ENCODE data around the gene ABCC12.
A peak's percentile ranks its signal among the peaks of the same experiment; 100 is the strongest.
"Not testable (repeated sequence)": the region's sequence is repeated elsewhere in the genome, so short reads cannot be mapped to it uniquely, and the experiment has no call there.

ABCC12 gene

DNA sequence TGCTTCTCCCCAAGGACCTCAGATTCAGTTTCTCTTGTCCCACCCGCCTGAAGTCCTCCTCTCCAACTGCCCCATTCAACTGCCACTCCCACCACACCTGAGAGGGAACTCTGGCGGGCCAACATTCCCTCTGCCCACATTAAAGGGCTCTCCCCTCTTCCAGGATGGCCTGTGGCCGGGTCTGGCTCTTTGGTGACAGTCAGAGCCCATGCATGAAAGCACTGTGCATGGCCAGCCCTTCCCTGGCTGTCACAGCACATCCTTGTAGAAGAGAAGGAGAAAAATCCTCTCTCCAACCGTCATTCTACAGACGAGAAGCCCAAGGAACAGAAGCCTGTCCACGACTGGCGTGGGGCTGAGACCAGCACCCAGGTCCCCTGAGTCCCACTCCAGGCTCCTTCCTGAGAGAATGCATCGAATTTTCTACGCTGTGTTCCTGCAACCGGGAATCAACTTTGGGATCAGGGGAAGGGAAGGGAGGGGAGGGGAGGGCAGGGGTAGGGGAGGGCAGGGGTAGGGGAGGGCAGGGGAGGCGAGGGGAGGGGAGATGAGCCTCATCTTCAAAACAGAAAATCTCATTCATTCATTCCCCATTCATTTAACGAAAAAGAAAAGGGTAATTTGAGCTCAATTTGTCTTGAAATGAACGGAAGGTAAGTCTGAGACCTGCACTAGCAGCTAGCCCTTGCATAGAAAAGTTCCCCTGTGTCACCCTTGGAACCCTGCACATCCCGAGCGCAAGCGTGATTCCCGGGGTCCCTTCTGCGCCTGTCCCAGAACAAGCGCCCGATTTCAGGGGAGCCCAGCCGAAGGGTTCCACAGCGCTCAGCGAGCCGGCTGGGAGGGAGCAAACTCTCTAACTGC lies at the start of gene ABCC12:
Gene ABCC12, minus strand, starts transcription at position 68 of the 864 bp plus-strand sequence. CDS start 9,569 bp downstream, outside the sequence.
- no peak for DNase-seq

DNA sequence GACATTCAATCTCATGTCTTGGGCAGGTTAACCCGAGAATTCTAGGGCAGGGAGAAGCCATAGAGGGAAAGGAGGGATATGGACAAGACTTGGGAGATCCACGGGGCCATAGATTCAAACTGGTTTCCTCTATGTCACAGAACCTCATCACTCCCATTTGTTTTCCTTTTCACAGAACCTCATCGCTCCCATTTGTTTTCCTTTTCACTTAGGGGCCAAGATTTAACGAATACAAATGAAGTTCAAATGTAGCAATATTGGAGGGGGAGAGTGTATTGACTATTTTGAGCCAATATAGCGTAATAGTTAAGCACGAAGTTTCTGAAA lies 49.0 kb upstream of the ABCC12 start:
- DNase-seq: no peak

DNA sequence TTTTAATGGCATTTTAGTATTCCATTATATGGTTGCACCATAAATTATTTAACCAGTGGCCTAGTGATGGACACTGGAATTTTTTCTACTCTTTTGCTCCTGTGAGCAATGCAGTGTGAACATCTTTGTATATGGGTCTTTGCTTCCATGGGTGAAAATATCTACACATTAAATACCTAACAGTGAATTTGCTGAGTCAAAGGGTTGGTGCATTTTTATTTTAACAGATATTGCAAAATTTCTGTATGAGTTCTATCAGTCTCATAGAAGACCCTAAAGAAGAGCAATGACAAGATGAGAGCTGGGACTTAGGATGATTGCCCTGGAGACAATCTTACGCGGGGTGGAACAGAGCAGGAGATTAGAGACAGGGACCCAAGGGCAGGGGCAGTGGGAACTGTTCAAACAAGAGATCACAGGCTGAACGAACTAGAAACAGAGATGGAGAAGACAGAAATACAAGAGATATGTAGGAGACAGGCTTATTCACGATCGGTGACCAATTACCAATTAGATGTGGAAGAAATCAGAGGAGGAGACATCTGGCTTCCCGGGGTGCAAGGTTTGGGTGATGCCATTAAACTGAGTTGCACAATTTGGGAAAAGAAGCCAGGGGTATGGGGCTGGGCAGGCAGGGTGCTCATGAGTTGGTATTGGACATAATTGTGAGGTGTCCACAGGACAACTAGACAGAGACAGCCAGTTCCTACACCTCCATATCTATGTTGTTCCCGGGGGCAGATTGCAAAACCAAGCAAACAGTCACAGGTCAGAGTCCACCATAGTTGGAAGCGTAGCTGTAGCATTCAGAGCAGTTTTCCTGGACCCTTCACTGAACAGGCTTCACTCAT lies 48.4 kb upstream of the ABCC12 start:
- no peak for DNase-seq

DNA sequence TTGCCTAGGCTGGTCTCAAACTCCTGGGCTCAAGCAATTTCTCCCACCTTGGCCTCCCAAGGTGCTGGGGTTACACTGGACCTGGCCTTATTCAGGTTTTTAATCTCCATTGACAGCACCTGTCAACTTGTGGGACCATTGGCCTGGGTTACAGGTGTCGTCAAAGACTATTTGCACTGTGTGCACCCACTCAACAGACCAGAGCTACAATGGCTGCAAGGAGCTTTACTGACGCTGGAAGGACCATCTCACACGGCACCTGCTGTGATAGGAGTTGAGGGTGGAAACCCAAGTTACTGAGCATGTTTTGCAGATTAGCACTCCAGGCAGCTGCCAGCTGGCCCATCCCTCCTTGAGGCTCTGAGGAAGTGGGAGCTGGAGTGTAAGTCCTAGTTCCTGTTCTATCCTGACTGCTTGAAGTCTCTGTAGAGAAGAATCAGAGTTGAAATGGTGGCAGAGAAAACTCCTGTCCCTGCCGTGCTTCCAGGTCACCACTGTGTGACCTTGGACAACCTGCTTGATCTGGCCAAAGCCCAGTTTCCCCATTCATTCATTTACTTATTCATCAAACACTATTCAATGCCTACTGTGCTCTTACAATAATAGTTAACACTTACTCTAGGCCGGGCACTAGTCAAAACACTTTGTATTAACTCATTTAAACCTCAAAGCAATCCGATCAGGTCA lies 45.9 kb upstream of the ABCC12 start:
- DNase-seq: no peak

DNA sequence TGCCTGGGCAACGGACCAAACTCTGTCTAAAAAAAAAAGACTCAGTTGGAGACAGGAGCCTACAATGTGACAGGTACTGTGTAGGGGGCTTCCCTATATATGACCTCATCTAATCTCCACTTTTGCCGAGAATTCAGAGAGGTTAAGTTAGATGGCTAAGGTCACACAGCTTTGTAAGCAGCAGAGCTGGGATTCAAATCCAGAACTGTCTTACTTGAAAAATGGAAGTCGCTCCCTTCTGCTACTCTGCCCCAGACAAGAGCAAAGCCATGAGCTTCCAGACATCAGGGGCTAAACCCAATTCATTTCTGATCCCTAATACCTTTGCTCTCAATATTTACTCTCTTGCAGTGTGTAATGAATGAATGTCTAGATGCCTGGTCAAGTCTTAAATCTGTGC lies 41.5 kb upstream of the ABCC12 start:
- DNase-seq: no peak

DNA sequence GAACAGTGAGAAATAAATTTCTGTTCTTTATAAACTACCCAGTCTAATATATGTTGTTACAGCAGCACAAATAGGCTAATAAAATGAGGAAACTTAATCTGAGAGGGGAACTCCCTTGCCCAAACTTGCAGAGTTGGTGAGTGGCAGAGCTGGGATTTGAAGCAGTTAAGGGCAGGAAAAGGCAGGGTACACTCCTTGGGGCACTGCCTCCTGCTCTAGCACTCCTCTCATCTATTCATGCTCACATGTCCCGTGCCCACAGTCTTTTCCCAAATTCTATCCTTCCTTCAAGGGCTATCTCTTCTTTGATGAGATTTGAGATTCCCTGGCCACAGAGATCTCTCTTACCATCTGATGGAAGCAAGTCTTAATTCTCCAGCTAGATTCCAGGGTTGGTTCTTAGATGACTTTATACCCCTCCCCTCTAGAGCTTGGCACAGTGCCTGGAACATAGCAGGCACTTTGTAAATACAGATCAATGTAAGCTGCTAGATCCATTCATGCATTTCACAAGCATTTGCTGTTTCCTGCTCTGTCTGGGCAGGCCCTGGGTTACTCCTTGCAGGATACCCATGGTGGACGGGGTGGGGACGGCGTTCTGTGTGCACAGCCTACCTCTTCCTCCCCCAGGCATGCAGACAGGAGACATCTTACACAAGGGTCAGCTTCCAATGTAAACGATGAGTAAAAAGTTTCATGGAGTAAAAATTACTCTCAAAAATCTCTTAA lies 39.2 kb upstream of the ABCC12 start:
- no peak for DNase-seq

DNA sequence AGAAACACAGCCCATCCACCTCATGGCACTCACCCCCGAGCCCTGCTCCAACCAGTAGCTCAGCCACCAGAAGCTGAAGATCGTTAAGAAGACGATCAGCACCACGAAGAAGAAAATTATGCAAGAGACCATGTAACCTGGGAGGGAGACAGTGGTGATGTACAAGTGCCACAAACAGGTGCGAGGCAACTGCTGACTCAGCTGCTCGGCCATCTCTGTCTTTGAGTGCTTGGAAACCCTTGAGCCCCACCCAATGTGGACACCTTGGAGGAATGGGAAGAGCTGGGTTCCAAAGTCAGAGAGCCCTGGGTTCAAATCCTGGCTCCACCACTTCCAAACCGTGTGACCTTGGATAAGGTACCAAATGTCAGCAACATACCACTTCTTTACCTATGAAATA lies 38.1 kb upstream of the ABCC12 start:
- no peak for DNase-seq

DNA sequence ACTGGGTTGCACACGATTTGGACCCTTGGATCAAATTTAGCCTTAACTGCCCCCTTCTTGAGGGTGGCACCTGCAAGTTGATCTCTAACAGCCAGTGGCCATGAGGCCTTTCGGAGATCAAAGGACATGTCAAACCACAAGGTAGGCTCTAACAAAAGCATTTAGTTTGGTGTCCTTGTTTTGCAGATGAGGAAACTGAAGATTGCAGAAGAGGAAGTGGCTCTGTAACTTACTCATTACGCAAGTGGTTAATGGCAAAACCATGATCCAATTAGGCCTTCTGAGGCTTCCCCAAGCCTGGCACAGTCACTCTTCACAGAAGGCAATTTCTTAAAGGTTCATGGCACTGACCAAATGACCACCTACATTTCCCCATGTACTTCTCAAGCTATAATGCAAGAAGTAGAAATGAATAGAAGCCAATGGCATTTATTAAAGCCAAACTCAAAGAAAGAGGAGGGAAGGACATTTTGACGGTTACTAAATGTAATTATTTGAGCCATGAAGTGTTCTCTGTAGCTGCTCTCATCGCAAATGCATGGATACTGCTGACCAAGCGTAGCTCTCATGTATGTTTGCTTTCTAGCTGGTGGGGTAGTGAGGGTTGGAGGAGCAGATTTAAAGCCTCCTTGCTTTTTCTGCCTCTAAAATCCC lies 32.8 kb upstream of the ABCC12 start:
- DNase-seq: peak; percentile 6

DNA sequence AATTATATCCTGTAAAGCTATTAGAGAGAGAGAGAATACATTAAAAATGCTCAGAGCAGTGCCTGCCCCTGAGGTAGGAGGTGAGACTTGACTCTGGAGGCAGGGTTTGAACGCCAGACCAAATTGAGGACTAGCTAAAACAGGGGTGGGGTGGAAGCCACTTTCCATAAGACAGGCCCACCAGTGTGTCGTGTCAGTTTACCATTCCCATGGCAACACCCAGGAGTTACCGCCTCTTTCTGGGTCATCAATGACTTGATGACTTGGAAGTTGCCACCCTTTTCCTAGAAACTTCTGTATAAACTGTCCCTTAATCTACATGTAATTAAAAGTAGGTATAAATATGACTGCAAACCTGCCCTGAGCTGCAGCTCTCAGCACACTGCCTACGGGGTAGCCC lies 32.0 kb upstream of the ABCC12 start:
- no peak for DNase-seq

DNA sequence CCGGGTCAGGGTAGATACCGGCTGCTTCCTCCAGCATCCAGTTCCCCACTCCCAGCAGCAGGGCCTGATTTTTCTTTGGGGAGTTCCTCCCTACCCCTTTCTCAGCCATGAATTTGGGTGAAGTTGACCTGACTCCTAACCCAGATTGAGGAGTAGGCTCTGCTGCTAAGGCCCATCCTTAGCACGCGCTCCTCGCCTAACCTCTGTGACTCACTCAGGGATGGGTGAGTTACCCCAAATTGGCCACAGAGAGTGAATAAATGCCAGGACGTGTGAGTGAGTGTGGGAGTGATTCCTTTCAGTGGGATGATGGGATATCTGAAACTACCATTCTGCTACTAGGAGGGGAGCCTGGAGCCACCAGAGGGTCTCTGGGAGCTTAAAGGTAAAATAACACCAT lies 28.9 kb upstream of the ABCC12 start:
- DNase-seq: no peak

DNA sequence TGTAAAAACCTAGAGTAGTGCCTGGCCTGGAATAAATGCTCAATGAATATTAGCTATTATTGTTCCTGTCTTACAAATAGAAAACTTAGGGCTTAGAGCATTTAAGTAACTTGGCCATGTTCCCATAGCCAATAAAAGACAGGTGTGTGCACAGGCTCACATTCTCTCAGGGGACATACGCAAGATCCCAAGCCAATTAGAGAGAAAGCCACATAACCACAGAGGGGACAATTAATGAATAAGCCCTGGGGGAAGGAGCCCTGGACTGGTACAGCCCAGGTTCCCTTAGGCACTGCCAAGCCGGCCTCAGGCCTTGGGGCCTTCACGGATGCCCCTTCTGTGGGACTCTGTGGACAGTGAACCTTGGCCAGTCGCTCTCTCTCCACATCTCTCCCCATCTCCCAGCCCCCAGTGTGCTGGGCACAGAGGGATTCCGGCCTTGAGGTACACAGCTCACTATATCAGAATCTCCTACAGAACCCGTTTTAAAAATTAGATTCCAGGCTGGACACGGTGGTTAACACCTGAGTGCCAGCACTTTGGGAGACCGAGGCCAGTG lies 27.3 kb upstream of the ABCC12 start:
- no peak for DNase-seq

DNA sequence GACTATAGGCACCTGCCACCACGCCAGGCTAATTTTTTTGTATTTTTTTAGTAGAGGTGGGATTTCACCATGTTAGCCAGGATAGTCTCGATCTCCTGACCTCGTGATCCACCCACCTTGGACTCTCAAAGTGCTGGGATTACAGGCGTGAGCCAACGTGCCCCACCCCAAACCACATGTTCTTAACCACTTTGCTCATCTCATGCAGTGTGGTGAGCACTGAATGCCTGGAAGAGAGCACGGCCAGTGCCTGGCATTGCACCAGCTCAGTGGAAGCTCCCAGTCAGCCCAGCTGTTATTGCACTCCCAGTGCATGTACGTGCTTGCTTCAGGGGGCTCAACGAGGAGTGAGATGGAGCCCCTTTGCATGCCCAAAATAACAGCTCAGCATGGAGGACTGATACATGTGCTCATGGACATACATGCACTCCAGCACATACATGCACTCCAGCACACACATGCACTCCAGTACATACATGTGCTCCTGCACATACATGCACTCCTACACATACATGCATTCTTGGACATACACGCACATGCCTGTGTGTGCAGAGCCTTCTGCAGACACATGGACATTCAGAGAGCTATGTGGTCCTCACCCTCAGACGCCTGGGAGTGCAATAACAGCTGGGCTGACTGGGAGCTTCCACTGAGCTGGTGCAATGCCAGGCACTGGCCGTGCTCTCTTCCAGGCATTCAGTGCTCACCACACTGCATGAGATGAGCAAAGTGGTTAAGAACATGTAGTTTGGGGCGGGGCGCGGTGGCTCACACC lies 26.1 kb upstream of the ABCC12 start:
- not testable (repeated sequence) for DNase-seq

DNA sequence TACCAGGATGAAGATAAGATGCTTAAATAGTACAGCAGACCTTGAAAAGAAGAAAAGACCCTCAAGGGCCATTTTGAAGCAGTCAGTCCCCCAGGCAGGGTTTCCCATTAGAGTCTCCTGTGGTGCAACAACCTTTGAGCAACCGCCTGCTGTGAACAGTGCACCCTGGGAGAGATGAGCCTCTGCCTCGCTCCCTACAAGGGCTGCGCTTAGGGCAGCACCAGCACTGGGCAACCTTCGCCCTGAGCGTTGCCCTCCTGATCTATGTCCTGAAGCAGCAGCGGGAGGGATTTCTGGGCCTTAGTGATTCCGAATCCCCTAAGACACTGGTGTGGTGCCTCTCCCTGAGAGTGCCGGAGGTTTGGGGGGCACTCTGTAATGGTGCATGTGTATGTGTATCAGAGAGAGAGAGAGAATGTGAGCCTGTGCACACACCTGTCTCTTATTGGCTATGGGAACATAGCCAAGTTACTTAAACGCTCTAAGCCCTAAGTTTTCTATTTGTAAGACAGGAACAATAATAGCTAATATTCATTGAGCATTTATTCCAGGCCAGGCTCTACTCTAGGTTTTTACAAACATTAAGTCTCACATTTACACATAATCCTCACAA lies 25.2 kb upstream of the ABCC12 start:
- no peak for DNase-seq

DNA sequence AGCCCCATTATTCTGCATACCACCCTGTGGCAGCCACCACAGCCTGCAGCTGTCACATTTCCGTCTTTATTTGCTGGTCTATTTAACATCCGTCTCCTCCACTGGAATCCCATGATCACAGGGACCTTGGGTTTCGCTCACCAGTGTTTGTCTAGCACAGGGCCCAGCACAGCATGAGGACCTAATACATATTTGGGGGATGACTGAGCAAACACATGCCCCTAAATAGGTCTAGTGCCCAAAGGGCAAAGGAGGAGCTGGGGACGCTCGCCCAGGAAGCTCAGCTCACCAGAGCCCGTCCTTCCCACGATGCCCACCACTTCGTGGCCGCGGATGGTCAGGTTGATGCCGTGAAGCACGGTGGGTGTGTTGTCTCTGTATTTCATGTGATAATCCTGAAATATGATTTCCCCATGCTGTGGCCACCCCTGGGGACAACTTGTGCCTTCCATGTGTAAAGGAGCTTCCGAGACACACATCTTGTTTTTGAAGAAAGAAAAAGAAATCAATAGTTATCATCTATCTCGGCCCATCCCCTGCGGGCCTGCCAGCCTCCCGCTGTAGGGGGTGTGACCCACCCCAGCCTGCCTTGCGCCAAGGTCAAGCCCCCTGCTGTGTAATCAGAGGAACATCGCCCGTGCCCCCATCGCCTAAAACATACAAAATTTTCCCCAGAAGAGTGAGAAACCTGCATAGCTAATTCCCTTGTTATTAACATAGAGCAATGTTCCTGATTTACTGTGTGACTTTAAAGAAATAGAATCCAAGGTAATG lies 21.0 kb upstream of the ABCC12 start:
- no peak for DNase-seq

DNA sequence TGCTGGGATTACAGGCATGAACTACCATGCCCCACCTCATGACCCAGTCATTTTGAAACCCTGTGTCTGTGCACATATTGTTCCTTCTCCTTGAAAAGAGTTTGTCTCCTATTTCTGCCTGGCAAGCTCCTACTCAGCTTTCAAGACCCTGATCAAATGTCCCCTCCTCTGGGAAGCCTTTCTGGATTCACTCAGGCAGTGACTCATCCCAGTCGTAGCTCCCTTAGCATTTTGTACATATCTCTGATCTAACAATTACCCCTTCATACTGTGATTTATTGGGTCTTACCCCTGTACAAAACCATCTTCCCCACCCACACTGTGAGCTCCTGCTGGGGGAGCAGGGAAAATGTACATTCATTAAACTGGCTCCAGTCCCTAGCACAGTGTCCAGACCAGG lies 18.1 kb upstream of the ABCC12 start:
- no peak for DNase-seq

DNA sequence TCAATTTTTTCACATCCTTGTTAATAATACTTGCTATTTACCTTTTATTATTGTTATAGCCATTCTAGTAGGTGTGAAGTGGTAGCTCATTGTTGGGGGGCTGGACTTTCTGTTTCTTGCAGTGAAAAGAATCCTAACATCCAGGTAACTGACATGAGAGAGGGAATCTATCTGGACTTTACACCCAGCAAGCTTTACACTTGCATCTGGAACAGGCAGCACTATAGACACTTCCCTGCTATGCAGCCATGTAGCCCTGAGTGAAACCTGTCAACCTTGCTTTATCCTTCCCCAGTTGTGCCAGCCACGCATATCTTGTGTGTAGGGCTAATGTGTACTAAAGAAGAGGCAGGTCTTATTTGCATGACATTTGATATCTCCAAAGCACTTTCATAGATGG lies 16.9 kb upstream of the ABCC12 start:
- DNase-seq: no peak

DNA sequence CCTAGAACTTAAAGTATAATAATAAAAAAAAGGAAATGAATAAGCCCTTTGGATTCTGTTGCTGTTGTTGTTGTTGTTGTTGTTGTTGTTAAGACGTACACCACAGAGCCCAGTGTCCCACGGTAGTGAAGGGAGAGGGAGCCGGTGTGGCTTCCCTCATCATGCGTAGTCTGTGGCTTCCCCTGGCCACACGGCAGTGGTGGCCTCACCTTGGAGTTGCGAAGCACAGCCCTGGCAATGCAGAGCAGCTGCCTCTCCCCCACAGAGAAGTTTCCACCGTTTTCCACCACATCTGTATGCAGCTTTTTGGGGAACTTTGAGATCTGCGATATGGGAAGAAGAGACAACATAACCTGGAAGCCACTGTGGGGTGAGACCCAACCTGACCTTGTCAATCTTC lies 14.1 kb upstream of the ABCC12 start:
- DNase-seq: no peak

DNA sequence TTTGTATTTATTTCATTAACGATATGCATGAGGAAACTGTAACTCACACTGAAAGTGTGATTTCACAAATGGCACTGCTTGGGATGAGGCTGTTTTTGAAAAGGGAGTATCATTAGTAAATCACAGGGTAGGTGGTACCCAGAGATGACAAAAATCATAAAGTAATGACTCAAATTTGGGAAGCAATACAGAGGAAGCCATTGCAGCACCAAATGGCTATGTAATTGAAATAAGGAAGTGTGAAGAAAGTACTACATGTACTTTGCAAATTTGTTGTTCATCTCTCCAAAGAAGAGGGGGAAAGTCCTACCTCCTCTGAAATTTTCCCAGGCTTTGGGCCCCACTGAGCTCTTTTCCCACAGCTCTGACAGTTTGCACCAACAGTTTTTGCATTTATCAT lies 12.3 kb upstream of the ABCC12 start:
- DNase-seq: no peak

DNA sequence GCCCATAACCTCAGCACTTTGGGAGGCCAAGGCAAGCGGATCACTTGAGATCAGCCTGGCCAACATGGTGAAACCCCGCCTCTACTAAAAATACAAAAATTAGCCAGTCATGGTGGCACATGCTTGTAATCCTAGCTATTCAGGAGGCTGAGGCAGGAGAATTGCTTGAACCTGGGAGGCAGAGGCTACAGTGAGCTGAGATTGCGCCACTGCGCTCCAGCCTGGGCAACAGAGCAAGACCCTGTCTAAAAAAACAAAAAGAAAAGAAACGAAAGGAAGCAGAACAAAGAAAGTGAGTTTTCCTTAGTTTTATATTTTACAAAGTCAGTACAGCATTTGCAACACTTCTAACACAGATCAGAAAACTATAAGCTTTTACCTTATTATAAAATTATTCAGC lies 10.8 kb upstream of the ABCC12 start:
- DNase-seq: not testable (repeated sequence)

Measured in CD4-positive, alpha-beta T cell treated with Interleukin-10 for 1 hour (primary cell).